Measurements from ENCODE around the gene THOC7. TPM values are rescaled to one million over a fixed set of nuclear protein-coding genes. Genes with fewer than 3 reads are reported as not detected.

THOC7 gene
- total RNA-seq, 1 donor from 2014 or later, result 74.3 TPM

DNA sequence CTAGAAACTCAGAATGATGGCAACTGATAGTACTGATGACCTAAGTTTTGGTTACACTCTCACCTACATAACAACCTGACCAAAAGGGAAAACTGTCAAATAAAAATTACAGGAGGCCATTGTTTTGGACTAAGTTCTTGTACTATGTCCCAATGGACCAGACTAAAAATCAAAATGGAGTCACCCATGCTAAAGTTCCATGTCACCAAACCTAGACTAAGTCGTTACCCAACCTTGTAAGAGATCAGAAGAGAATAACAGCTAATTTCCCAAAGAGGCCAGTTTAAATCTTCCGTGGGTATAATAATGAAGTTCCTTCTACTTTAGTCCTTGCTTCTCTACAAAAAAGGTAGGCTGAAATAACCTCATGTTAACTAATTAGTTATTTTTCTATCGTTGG is 12.3 kb downstream of the THOC7 start:
- intact Hi-C loops (cut with DNase I), result no loop called here

GRCh38 chr3:63849175-63849574 is 14.4 kb downstream of the THOC7 start:
- intact Hi-C loops (cut with DNase I), result no loop called here
- DNase-seq (ENCODE audit: low spot score), result no peak

More for the DNA sequence above, 12.3 kb downstream of the THOC7 start:
- DNase-seq (ENCODE audit: low spot score), result no peak

GRCh38 chr3:63847718-63848450 is 15.7 kb downstream of the THOC7 start:
- intact Hi-C loops (cut with DNase I), result no loop called here
- DNase-seq (ENCODE audit: low spot score), result no peak

- intact Hi-C loops (cut with DNase I), result no loop called here
- DNase-seq (ENCODE audit: low spot score), result no peak
Measured at GRCh38 chr3:63845215-63845614, 18.4 kb downstream of the THOC7 start.

DNA sequence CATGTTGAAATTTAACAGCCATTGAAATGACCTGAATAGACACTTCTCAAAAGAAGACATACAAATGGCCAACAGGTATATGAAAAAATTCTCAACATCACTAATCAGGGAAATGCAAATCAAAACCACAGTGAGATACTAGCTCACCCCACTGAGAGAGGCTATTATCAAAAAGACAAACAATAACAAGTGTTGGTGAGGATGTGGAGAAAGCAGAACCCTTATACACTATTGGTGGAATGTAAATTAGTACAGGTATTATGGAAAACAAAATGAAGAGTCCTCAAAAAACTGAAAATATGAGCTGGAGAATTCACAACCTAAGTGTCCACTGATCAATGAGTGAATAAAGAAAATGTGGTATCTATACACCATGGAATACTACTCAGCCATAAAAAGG is 21.5 kb downstream of the THOC7 start:
- DNase-seq (ENCODE audit: low spot score), result no peak
- intact Hi-C loops (cut with DNase I), result no loop called here

GRCh38 chr3:63841704-63842103 is 21.9 kb downstream of the THOC7 start:
- intact Hi-C loops (cut with DNase I), result no loop called here
- no peak for DNase-seq (ENCODE audit: low spot score)

- DNase-seq (ENCODE audit: low spot score), result no peak
- intact Hi-C loops (cut with DNase I), result no loop called here
Measured at GRCh38 chr3:63832395-63832794, 31.2 kb downstream of the THOC7 start.

DNA sequence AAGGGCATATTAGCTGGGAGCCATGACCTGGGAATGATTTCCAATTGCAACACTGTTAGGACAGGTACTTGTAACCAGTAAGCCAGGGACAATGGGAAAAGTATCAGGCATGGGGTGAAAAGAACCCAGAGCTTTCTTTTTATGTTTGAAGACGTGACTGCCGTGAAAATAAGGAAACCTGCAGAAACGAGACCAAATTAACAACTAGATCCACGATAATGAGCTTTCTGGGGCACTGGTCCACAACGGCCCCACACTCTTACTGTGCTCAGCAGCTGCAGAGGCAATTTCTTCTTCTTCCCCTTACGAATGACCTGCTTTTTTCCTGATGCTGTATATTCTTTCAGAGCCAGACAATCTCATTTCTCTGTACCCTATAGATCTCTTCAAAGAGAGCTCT is 33.1 kb downstream of the THOC7 start:
- intact Hi-C loops (cut with DNase I), result no loop called here

DNA sequence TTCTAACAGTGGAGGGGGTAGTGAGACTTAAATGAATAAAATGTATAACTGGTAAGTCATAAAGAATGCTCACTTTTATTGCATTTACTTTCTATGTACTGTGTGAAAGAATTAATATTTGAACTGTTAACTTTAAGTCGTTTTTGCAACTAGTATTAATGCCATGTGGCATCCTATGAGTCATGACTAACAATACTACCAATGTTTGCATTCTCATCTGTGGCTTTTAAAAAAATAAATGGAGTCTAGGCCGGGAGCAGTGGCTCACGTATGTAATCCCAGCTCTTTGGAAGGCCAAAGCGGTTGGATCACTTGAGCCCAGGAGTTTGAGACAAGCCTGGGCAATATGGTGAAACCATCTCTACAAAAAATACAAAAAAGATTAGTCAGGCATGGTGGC is 39.3 kb downstream of the THOC7 start:
- intact Hi-C loops (cut with DNase I), result no loop called here
- DNase-seq (ENCODE audit: low spot score), result no peak

More for the DNA sequence above, 33.1 kb downstream of the THOC7 start:
- DNase-seq (ENCODE audit: low spot score), result no peak

GRCh38 chr3:63819151-63819398 is 44.5 kb downstream of the THOC7 start, which contains the start of gene C3orf49:
C3orf49 (plus strand) TSS chr3:63819299; CDS start chr3:63819472, 173 bp downstream.
- DNase-seq (ENCODE audit: low spot score), result no peak
- intact Hi-C loops (cut with DNase I), result loop anchor here (5.0 kb wide), 1 partner anchor 1197 kb away; no protein-coding TSS in a partner anchor

DNA sequence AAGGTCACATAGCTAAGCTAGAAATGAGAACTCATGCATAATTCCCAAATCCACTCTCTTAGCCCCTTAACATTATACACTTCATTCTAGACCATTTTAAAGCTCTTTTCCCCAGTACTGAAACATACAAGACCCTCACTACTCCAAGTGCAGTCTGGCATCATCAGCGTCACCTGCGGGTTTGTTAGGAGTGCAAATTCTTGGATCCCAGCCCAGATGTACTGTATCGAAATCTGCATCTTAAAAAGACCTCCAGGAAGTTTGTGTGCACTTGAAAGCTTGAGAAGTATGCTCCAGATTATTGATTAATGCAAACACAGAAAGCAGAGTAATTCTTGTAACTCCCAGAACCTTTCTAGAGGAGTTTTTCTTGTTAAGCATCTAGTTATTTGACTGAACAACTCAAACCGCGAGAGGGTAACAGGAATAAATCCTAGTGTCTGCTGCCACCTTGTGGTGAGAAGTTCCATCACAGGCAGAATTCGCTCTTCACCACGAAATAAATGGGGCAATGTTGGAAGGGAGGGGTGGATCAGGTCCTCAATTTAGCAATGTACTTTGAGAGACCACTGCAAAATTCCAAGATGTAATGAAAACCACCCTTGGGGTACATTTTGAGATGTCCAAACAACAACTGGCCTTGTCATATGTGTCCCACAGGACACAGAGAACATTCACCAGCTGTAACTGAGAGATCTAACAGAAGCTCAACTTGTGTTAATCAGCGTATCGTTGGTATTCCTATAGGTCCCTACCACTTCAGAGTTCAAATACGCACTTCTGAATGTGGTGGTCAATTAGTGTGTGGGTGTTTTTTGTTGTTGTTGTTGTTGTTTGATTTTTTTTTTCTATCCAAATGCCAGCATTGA is 45.1 kb downstream of the THOC7 start:
- no peak for DNase-seq (ENCODE audit: low spot score)
- intact Hi-C loops (cut with DNase I), result loop anchor here (1.0 to 5.0 kb wide), 2 partner anchors 467 to 1196 kb away; no protein-coding TSS in a partner anchor

DNA sequence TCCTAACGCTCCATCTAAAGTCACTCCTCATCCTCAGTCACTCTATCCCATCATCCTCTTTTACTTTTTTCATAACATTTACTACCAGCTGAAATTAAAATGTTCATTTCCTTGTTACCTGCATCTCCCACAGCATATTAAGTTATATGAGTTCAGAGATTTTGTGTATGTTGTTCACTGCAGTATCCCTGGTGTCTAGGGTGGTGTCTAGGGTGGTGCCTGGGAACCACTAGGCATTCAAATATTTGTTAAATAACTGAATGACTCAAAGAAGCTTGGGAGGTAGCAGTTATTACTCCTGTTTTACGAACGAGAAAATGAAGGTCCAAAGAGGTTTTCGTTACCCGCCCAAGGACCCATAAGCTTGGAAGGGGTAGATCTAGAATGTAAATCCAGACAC is 46.4 kb downstream of the THOC7 start:
- DNase-seq (ENCODE audit: low spot score), result no peak
- intact Hi-C loops (cut with DNase I), result loop anchor here (5.0 kb wide), 1 partner anchor 1195 kb away; no protein-coding TSS in a partner anchor

DNA sequence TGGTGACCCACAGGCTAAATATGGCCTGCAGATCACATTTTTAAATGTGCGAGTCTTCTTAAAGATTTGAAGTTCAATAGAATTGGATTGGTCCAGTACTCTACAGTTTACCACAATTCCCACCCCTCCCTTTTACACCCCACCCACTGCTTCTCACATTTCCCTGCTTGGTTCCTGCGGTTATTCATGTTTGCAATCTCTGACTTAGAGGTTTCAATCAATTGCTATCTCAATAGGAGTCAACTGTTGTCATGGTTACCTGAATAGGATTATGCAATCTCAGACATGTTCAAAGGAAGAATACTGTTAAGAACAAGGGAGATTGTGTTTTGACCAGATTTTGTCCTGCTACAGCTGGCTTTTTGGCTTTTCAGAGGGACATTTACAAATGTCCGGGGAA is 49.4 kb downstream of the THOC7 start:
- no peak for DNase-seq (ENCODE audit: low spot score)
- intact Hi-C loops (cut with DNase I), result no loop called here

DNA sequence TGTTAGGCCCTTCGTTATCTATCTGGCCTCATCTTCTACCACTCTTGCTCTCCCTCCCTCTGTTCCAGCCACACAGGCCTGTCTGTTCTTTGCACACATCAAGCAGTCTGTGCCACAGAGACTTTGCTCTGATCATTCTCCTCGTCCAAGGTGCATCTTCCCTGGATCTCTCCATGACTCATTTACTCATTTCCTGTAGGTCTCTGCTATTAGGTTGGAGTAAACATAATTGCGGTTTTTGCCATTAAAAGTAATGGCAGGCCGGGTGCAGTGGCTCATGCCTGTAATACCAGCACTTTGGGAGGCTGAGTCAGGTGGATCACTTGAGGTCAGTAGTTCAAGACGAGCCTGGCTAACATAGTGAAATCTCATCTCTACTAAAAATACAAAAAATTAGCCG is 54.0 kb downstream of the THOC7 start:
- intact Hi-C loops (cut with DNase I), result no loop called here
- DNase-seq (ENCODE audit: low spot score), result no peak

GRCh38 chr3:63808633-63809032 is 55.0 kb downstream of the THOC7 start:
- intact Hi-C loops (cut with DNase I), result no loop called here
- no peak for DNase-seq (ENCODE audit: low spot score)

DNA sequence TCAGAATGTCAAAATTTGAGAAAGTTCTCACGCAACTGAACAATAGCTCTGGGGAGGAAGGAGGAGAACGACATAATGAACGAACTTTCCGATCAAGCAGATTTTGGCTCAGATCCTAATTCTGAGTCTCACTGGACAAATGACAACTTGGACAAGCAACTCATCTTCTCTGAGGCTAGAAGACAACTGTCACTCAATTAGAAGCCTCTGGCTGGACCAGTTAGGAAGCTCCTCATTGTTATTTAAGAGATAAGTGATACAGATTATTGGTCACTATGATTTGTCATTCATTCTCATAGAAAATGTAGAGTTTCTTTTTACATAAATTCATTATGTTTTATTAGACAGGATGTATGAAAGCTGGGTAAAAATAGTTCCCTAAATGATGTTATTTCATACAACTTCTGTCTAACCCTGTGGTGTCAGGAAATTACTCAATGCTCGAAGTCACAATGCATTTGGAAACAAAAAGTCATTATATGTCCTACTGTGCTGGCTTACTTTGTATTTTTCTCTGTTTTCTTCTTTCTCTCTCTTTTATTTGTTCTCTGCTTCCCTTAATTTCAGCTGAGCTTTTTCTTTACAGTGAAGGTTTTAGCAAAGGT is 55.5 kb downstream of the THOC7 start:
- intact Hi-C loops (cut with DNase I), result no loop called here
- DNase-seq (ENCODE audit: low spot score), result no peak

GRCh38 chr3:63803911-63804310 is 59.7 kb downstream of the THOC7 start:
- intact Hi-C loops (cut with DNase I), result no loop called here
- no peak for DNase-seq (ENCODE audit: low spot score)

DNA sequence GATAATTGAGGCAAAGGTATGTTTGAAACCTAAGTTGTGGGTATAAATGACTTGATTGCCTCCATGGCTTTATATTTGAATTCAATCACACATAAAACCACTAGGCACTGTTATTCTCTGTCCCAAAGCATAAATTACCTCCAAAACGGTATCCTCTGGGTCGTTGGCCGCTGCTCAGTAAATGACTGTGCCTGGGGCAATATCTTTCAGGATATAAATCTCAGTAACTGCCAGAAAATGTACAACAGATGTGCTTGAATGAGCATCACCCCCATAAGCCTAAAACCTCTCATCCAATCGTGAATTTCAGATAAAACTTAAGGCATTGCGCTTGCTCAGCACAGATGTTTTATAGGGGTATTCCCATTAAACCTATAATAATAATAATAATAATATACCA is 63.5 kb downstream of the THOC7 start:
- intact Hi-C loops (cut with DNase I), result no loop called here
- DNase-seq (ENCODE audit: low spot score), result no peak

GRCh38 chr3:63798949-63799348 is 64.7 kb downstream of the THOC7 start:
- DNase-seq (ENCODE audit: low spot score), result no peak
- intact Hi-C loops (cut with DNase I), result no loop called here

- no peak for DNase-seq (ENCODE audit: low spot score)
- intact Hi-C loops (cut with DNase I), result no loop called here
Measured at GRCh38 chr3:63798544-63798943, 65.1 kb downstream of the THOC7 start.

GRCh38 chr3:63795438-63795837 is 68.2 kb downstream of the THOC7 start:
- DNase-seq (ENCODE audit: low spot score), result no peak
- intact Hi-C loops (cut with DNase I), result no loop called here
